ENCODE measurements around the gene MTARC2.

Gene MTARC2

DNA sequence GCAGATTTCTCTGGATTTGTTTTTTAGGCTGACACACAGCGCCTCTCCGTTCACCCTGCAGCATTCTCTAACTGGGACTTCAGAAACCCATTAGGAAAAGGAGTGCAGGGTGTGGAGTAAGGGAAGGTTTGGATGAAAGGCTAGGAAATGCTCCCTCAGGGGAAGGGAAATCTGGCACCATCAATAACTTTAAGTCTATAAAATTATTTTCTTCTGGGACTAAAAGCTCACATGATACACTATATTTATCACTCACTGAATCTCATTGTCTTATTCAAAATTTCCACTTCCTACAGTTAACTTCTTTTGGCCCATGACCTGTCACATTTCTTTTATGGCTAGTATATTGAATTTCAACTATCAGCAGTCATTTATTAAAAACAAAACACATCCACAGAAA is 85.3 kb downstream of the MTARC2 start:
- no peak for DNase-seq
